OCI-LY7 (cell line): ENCODE results near the gene SRRM2. TPM values are rescaled to one million over a fixed set of nuclear protein-coding genes. Genes with fewer than 3 reads are reported as not detected.

Experiments
- BruUV-seq: library from RNA; stranded (reverse); fragments of 400-500 nt; replicated peaks from 2 replicates; lab custom pipeline; 2021; lab: Mats Ljungman, UMichigan
- CTCF ChIA-PET: fragments of 300-600 bp; sonication (Branson Sonifier 250); formaldehyde crosslinking; loops from one replicate; lab custom pipeline; 2022; ENCODE audit warnings: antibody characterized with exemption; ENCODE audit not compliant: unreplicated experiment; lab: Charles Lee
- POLR2A ChIA-PET: fragments of 300-600 bp; sonication (Branson Sonifier 250); formaldehyde crosslinking; loops from one replicate; lab custom pipeline; 2022; ENCODE audit warnings: antibody characterized with exemption; lab: Charles Lee
- DNase-seq: peaks from one replicate; pipeline ENCODE4 v3.0.0-alpha.2; 2015; ENCODE audit warnings: low spot score
- H2AFZ ChIP-seq: fragments of 200-600 bp; sonication (generic), shearing (Covaris generic); 2 replicates; pipeline ENCODE4 v1.6.1; 2014; ENCODE audit warnings: mild to moderate bottlenecking, antibody characterized with exemption, low read length, moderate library complexity
- H3K27ac ChIP-seq: fragments of 200-600 bp; sonication (generic); 2 replicates; pipeline ENCODE4 v1.5.1; 2014; ENCODE audit warnings: mixed run types, low read depth, mild to moderate bottlenecking, moderate library complexity, low read length, inconsistent platforms; ENCODE audit not compliant: poor library complexity, severe bottlenecking
- H3K36me3 ChIP-seq: fragments of 200-600 bp; sonication (generic); 2 replicates; pipeline ENCODE4 v1.6.1; 2014; ENCODE audit warnings: mild to moderate bottlenecking, antibody characterized with exemption, low read length, moderate library complexity, mixed read lengths; ENCODE audit not compliant: insufficient read depth
- H3K4me1 ChIP-seq: fragments of 200-600 bp; sonication (generic); 2 replicates; pipeline ENCODE4 v1.5.1; 2014; ENCODE audit warnings: mild to moderate bottlenecking, low read length; ENCODE audit not compliant: insufficient read depth, poor library complexity, severe bottlenecking
- H3K4me2 ChIP-seq: fragments of 200-600 bp; sonication (generic); 2 replicates; pipeline ENCODE4 v1.6.1; 2014; ENCODE audit warnings: mild to moderate bottlenecking, low read length
- H3K4me3 ChIP-seq: fragments of 200-600 bp; sonication (generic); 2 replicates; pipeline ENCODE4 v1.5.1; 2014; ENCODE audit warnings: mild to moderate bottlenecking, low read depth, low read length; ENCODE audit not compliant: poor library complexity, severe bottlenecking
- H3K79me2 ChIP-seq: fragments of 200-600 bp; sonication (generic); 2 replicates; pipeline ENCODE4 v1.6.1; 2016; ENCODE audit warnings: low read depth, mild to moderate bottlenecking, low read length, moderate library complexity, mixed read lengths; ENCODE audit not compliant: insufficient read depth
- H3K9me2 ChIP-seq: fragments of 200-600 bp; sonication (generic); 2 replicates; pipeline ENCODE4 v1.6.1; 2016; ENCODE audit warnings: mild to moderate bottlenecking, low read length, mixed read lengths; ENCODE audit not compliant: insufficient read depth
- H3K9me3 ChIP-seq: fragments of 200-600 bp; sonication (generic); 2 replicates; pipeline ENCODE4 v1.6.1; 2014; ENCODE audit warnings: mild to moderate bottlenecking, mixed run types, low read length, mixed read lengths
- H4K20me1 ChIP-seq: fragments of 200-600 bp; sonication (generic); 2 replicates; pipeline ENCODE4 v1.6.1; 2014; ENCODE audit warnings: mild to moderate bottlenecking, antibody characterized with exemption, low read length, moderate library complexity, mixed read lengths; ENCODE audit not compliant: insufficient read depth
- EZH2phosphoT487 ChIP-seq: fragments of 200-600 bp; sonication (generic); IDR thresholded peaks from 2 replicates; pipeline ENCODE4 v1.6.1; 2018; ENCODE audit warnings: low read depth, borderline replicate concordance, mild to moderate bottlenecking, mixed run types, antibody characterized with exemption, low read length, moderate library complexity, mixed read lengths
- intact Hi-C: fragments of 100-400 bp; cut with micrococcal nuclease; formaldehyde crosslinking; loops from one replicate; pipeline ENCODE4 v1.10.0; 2022; ENCODE audit not compliant: unreplicated experiment
- total RNA-seq, 2 experiments: library from RNA; depleted of rRNA in 1 of 2; stranded (reverse); fragments of >200 nt in 1 of 2; shearing (Covaris generic) in 1 of 2; gene quantifications; 2 replicates each; pipeline ENCODE4 v1.2.3, GENCODE V29; 2014 to 2022
- TF ChIP-seq, protein P1 (sequence below): fragments of 200-600 bp; sonication (generic); conservative IDR thresholded peaks from 2 replicates; pipeline ENCODE4 v1.5.1; 2014; ENCODE audit warnings: mild to moderate bottlenecking, antibody characterized with exemption, low read length, moderate library complexity, mixed read lengths

The SRRM2 gene
- total RNA-seq, 2 experiments from 2014 or later, result 208 to 819 TPM

GRCh38 chr16:2742323-2743006, 10.0 kb upstream of the SRRM2 start:
- no peak overlapping the region for H2AFZ ChIP-seq
- H3K4me3 ChIP-seq, result no peak overlapping the region
- no peaks in the 10 kb centered on the region for H3K79me2 ChIP-seq
- ChIA-PET POLR2A (no interaction called here), CTCF (no interaction called here)
- no peaks in the 10 kb centered on the region for H3K4me1 ChIP-seq
- no peak overlapping the region for H3K4me2 ChIP-seq
- no peak for DNase-seq
- intact Hi-C loops, result no loop called here
- BruUV-seq, result no TSS peak
- no peak overlapping the region for H3K27ac ChIP-seq
- no peaks in the 10 kb centered on the region for H3K9me2 ChIP-seq
- H4K20me1 ChIP-seq, result no peaks in the 10 kb centered on the region
- TF ChIP-seq EZH2phosphoT487, result no peak
- TF ChIP-seq, protein P1, sequence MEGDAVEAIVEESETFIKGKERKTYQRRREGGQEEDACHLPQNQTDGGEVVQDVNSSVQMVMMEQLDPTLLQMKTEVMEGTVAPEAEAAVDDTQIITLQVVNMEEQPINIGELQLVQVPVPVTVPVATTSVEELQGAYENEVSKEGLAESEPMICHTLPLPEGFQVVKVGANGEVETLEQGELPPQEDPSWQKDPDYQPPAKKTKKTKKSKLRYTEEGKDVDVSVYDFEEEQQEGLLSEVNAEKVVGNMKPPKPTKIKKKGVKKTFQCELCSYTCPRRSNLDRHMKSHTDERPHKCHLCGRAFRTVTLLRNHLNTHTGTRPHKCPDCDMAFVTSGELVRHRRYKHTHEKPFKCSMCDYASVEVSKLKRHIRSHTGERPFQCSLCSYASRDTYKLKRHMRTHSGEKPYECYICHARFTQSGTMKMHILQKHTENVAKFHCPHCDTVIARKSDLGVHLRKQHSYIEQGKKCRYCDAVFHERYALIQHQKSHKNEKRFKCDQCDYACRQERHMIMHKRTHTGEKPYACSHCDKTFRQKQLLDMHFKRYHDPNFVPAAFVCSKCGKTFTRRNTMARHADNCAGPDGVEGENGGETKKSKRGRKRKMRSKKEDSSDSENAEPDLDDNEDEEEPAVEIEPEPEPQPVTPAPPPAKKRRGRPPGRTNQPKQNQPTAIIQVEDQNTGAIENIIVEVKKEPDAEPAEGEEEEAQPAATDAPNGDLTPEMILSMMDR, result no peak
- no peaks in the 10 kb centered on the region for H3K9me3 ChIP-seq
- H3K36me3 ChIP-seq, result no peaks in the 10 kb centered on the region

DNA sequence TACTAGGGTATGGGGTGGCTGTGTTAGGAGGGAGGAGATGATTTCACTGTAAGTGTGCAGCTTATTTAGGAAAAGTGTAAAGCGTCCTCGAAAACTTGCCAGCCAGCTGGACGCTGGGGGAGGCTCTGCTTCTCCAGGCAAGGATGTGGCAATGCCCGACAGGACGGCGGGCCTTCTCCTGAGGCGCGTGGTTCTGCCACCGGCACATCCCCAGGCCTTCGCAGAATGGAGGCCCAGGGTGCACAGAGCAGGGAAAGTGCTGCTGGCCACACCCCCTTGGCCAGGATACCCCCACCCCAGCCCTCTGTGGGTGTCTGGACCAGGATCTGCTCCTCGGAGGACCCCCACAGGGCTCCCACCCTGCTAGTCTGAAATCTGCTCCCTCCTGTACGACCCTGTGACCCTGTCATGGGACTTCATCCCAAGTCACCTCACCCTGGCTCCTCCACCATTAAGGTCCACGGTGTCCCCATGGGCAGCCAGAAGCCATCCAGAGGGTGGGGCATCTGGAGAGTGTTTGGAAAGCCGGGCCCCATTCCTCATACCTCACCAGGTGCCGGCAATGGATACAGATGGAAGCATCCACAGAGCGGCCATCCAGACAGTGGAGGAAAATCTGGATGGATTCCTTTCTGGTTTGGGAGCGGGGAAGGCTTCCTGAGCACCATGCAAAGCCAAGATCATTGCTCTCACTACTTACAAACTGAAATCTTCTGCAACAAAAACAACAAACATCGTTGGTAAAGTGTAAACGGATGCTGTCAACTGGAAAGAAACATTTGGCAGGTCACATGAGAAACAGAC, 9.2 kb upstream of the SRRM2 start:
- no peak for DNase-seq
- BruUV-seq, result no TSS peak
- Histone ChIP-seq H3K9me2 (no peaks in the 10 kb centered on the region), H4K20me1 (no peaks in the 10 kb centered on the region), H3K9me3 (no peaks in the 10 kb centered on the region), H3K4me1 (no peaks in the 10 kb centered on the region), H3K79me2 (no peaks in the 10 kb centered on the region), H3K36me3 (no peaks in the 10 kb centered on the region), H3K27ac (no peak overlapping the region), H3K4me3 (no peak overlapping the region), H3K4me2 (no peak overlapping the region), H2AFZ (no peak overlapping the region)
- CTCF ChIA-PET, result no interaction called here
- intact Hi-C loops, result no loop called here
- POLR2A ChIA-PET, result no interaction called here
- TF ChIP-seq, protein P1, result no peak
- TF ChIP-seq EZH2phosphoT487, result no peak

- ChIA-PET POLR2A (no interaction called here), CTCF (no interaction called here)
- Histone ChIP-seq H3K27ac (no peak overlapping the region), H3K9me2 (no peaks in the 10 kb centered on the region), H3K9me3 (no peaks in the 10 kb centered on the region), H3K4me3 (no peak overlapping the region), H4K20me1 (no peaks in the 10 kb centered on the region), H3K4me2 (no peak overlapping the region), H3K79me2 (peaks cover under 1% of the 10 kb centered on the region; the same call in 1 of the 2 replicates), H3K36me3 (peaks cover 6% of the 10 kb centered on the region), H2AFZ (no peak overlapping the region), H3K4me1 (no peaks in the 10 kb centered on the region)
- TF ChIP-seq EZH2phosphoT487, result no peak
- TF ChIP-seq, protein P1, result no peak
- no peak for DNase-seq
- BruUV-seq, result no TSS peak
- intact Hi-C loops, result no loop called here
Measured at GRCh38 chr16:2744711-2745110, 7.7 kb upstream of the SRRM2 start.
